Measurements from ENCODE around the gene CEBPA.

- TF ChIP-seq CTCF (IDR thresholded peaks at IDR 0.05; ENCODE audit: low read depth, low read length) (no peak), EZH2phosphoT487 (IDR thresholded peaks at IDR 0.05; ENCODE audit: low read depth) (no peak)
These were observed 14.4 kb downstream of the CEBPA start for GRCh38 chr19:33287927-33288326.
